Activated CD4-positive, alpha-beta T cell treated with anti-CD3 and anti-CD28 coated beads, Interleukin-2, amount 50 U/mL, for 48 hours (primary cell): Measurements from ENCODE around the gene TRIM3.

Experiments
- DNase-seq, 2 experiments: peaks; one replicate each; pipeline ENCODE4 v3.0.0-alpha.2; 2020

Gene TRIM3

GRCh38 chr11:6400431-6401345, 73.1 kb downstream of the TRIM3 start:
- DNase-seq: no peak
